ENCODE results near the gene GLRA2. TPM values are rescaled to one million over a fixed set of nuclear protein-coding genes. Genes with fewer than 3 reads are reported as not detected.

The GLRA2 gene
- total RNA-seq, 1 experiment from 2014 or later: not detected

- no peak overlapping the region for H3K27ac ChIP-seq (ENCODE audit: low read length)
- no peaks in the 10 kb centered on the region for H3K27me3 ChIP-seq (ENCODE audit: control insufficient read depth, insufficient read depth, low read length)
- POLR2A ChIA-PET: no interaction called here
- ATAC-seq: no peak
- H3K36me3 ChIP-seq (ENCODE audit: control insufficient read depth, insufficient read depth, low read length): no peaks in the 10 kb centered on the region
- in situ Hi-C loops (cut with HindIII; ENCODE audit: low pct_unique_long_range_greater_than_20kb, low sequenced_read_pairs): no loop called here
- CTCF ChIA-PET: no interaction called here
- no peaks in the 10 kb centered on the region for H3K9me3 ChIP-seq (ENCODE audit: control insufficient read depth, insufficient read depth, low read depth, low read length)
- no peak for DNase-seq (ENCODE audit: low read depth, low spot score)
- TF ChIP-seq TCF7L2 (IDR thresholded peaks at IDR 0.05; ENCODE audit: low read depth, low read length) (no peak), SIN3A (IDR thresholded peaks at IDR 0.05; ENCODE audit: borderline replicate concordance, insufficient read depth, low read depth, low read length) (no peak), CTCF (IDR thresholded peaks at IDR 0.05) (no peak), POLR2AphosphoS5 (IDR thresholded peaks at IDR 0.05; ENCODE audit: low read depth, low read length) (no peak), REST (IDR thresholded peaks at IDR 0.05; ENCODE audit: insufficient read depth in 1 of 2, low read depth in 2 of 2, low read length in 1 of 2) (no peak)
- BruUV-seq (replicated peaks): no TSS peak
- H3K4me3 ChIP-seq (ENCODE audit: low read depth in 2 of 2, low read length in 2 of 2): no peak overlapping the region
- H3K4me1 ChIP-seq (ENCODE audit: control insufficient read depth, insufficient read depth, low read length): no peaks in the 10 kb centered on the region
- intact Hi-C loops (cut with micrococcal nuclease; ENCODE audit: unreplicated experiment): no loop called here
Measured at GRCh38 chrX:14504960-14505538, 24.3 kb upstream of the GLRA2 start.

DNA sequence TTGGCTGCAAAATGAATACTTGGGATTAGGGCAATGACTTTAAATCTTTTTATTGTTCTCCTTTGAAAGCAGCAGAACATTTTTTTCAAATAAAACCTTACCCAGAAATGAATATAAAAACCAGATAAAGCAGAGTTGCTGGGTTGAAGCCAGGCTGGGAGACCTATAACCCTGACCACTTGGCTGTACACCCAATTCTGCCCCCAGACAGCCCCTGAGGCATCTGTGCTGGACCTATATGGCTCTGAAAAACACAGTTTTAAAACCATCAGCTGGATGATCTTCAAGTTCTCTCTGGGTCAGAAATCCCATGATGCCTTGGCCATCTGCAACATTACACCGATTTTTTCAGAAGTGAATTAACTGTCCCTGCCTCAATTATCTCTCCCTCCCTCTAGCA, 23.7 kb upstream of the GLRA2 start:
- POLR2A ChIA-PET: no interaction called here
- Histone ChIP-seq H3K9me3 (ENCODE audit: control insufficient read depth, insufficient read depth, low read depth, low read length) (no peaks in the 10 kb centered on the region), H3K27ac (ENCODE audit: low read length) (no peak overlapping the region), H3K36me3 (ENCODE audit: control insufficient read depth, insufficient read depth, low read length) (no peaks in the 10 kb centered on the region), H3K4me3 (ENCODE audit: low read depth in 2 of 2, low read length in 2 of 2) (no peak overlapping the region), H3K27me3 (ENCODE audit: control insufficient read depth, insufficient read depth, low read length) (no peaks in the 10 kb centered on the region), H3K4me1 (ENCODE audit: control insufficient read depth, insufficient read depth, low read length) (no peaks in the 10 kb centered on the region)
- TF ChIP-seq CTCF (IDR thresholded peaks at IDR 0.05) (no peak), POLR2AphosphoS5 (IDR thresholded peaks at IDR 0.05; ENCODE audit: low read depth, low read length) (no peak), SIN3A (IDR thresholded peaks at IDR 0.05; ENCODE audit: borderline replicate concordance, insufficient read depth, low read depth, low read length) (no peak), TCF7L2 (IDR thresholded peaks at IDR 0.05; ENCODE audit: low read depth, low read length) (no peak), REST (IDR thresholded peaks at IDR 0.05; ENCODE audit: insufficient read depth in 1 of 2, low read depth in 2 of 2, low read length in 1 of 2) (no peak)
- intact Hi-C loops (cut with micrococcal nuclease; ENCODE audit: unreplicated experiment): no loop called here
- DNase-seq (ENCODE audit: low read depth, low spot score) (no peak), ATAC-seq (no peak)
- CTCF ChIA-PET: no interaction called here
- in situ Hi-C loops (cut with HindIII; ENCODE audit: low pct_unique_long_range_greater_than_20kb, low sequenced_read_pairs): no loop called here
- no TSS peak for BruUV-seq (replicated peaks)

Measured in Panc1 (cell line).